Progenitor cell of endocrine pancreas (in vitro differentiated cells): Measurements from ENCODE around the gene PCDHA4. TPM values are rescaled to one million over a fixed set of nuclear protein-coding genes. Genes with fewer than 3 reads are reported as not detected.
A peak's percentile ranks its signal among the peaks of the same experiment; 100 is the strongest.
"Not testable (repeated sequence)": the region's sequence is repeated elsewhere in the genome, so short reads cannot be mapped to it uniquely, and the experiment has no call there.

Source experiments
- DNase-seq: peaks from one replicate; pipeline ENCODE4 v3.0.0; 2021; ENCODE audit warnings: low spot score; ENCODE audit not compliant: unreplicated experiment
- H3K27ac Mint-ChIP-seq: 2 replicates; pipeline ENCODE4 v1.8.0; 2021; ENCODE audit warnings: mild to moderate bottlenecking, moderate library complexity, mixed read lengths
- H3K27me3 Mint-ChIP-seq: 2 replicates; pipeline ENCODE4 v1.8.0; 2021; ENCODE audit warnings: mixed read lengths
- H3K36me3 Mint-ChIP-seq: 2 replicates; pipeline ENCODE4 v1.8.0; 2022; ENCODE audit warnings: mixed read lengths; ENCODE audit not compliant: insufficient read depth
- H3K4me1 Mint-ChIP-seq: 2 replicates; pipeline ENCODE4 v1.8.0; 2021; ENCODE audit warnings: low read depth, mixed read lengths
- H3K4me3 Mint-ChIP-seq: 2 replicates; pipeline ENCODE4 v1.8.0; 2021; ENCODE audit warnings: low read depth, mild to moderate bottlenecking, moderate library complexity, mixed read lengths
- H3K9me3 Mint-ChIP-seq: 2 replicates; pipeline ENCODE4 v1.8.0; 2021; ENCODE audit warnings: low read depth, mixed read lengths
- total RNA-seq: library from RNA; stranded (reverse); gene quantifications from 2 replicates; pipeline ENCODE4 v1.2.1, GENCODE V29; 2021
- TF ChIP-seq, protein P1 (sequence below): fragments of 200-600 bp; sonication (generic); IDR thresholded peaks from one replicate; pipeline ENCODE4 v1.5.0; 2021; ENCODE audit warnings: antibody characterized with exemption, mild to moderate bottlenecking; ENCODE audit not compliant: unreplicated experiment

PCDHA4 gene
- total RNA-seq, 1 donor from 2014 or later: 27.8 TPM

GRCh38 chr5:140785905-140786686, 20.8 kb upstream of the PCDHA4 start, which contains the start of gene PCDHA1:
TSS of gene PCDHA1 (plus strand) at chr5:140786140.
- Mint-ChIP-seq H3K36me3 (peaks cover 4% of the 10 kb centered on the region), H3K4me3 (no peak within 1 kb of the TSS), H3K27ac (no peak within 1 kb of the TSS), H3K4me1 (no peaks in the 10 kb centered on the region), H3K27me3 (no peaks in the 10 kb centered on the region), H3K9me3 (peaks cover 37% of the 10 kb centered on the region)
- DNase-seq: no peak
- TF ChIP-seq, protein P1, sequence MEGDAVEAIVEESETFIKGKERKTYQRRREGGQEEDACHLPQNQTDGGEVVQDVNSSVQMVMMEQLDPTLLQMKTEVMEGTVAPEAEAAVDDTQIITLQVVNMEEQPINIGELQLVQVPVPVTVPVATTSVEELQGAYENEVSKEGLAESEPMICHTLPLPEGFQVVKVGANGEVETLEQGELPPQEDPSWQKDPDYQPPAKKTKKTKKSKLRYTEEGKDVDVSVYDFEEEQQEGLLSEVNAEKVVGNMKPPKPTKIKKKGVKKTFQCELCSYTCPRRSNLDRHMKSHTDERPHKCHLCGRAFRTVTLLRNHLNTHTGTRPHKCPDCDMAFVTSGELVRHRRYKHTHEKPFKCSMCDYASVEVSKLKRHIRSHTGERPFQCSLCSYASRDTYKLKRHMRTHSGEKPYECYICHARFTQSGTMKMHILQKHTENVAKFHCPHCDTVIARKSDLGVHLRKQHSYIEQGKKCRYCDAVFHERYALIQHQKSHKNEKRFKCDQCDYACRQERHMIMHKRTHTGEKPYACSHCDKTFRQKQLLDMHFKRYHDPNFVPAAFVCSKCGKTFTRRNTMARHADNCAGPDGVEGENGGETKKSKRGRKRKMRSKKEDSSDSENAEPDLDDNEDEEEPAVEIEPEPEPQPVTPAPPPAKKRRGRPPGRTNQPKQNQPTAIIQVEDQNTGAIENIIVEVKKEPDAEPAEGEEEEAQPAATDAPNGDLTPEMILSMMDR: no peak

DNA sequence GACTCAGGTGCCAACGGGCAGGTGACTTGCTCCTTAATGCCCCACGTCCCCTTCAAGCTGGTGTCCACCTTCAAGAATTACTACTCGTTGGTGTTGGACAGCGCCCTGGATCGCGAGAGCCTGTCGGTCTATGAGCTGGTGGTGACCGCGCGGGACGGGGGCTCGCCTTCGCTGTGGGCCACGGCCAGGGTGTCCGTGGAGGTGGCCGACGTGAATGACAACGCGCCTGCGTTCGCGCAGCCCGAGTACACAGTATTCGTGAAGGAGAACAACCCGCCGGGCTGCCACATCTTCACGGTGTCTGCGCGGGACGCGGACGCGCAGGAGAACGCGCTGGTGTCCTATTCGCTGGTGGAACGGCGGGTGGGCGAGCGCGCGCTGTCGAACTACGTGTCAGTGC, 19.4 kb upstream of the PCDHA4 start:
- H3K9me3 Mint-ChIP-seq: peaks cover 34% of the 10 kb centered on the region
- not testable (repeated sequence) for H3K4me3 Mint-ChIP-seq

GRCh38 chr5:140787849-140788504, 18.9 kb upstream of the PCDHA4 start:
- not testable (repeated sequence) for DNase-seq, H3K36me3 Mint-ChIP-seq, H3K4me1 Mint-ChIP-seq, H3K27me3 Mint-ChIP-seq, H3K27ac Mint-ChIP-seq, H3K4me3 Mint-ChIP-seq
- H3K9me3 Mint-ChIP-seq: peaks cover 29% of the 10 kb centered on the region

More for the DNA sequence above, 19.4 kb upstream of the PCDHA4 start:
- H3K27me3 Mint-ChIP-seq, H3K27ac Mint-ChIP-seq, H3K4me1 Mint-ChIP-seq, H3K36me3 Mint-ChIP-seq, DNase-seq: not testable (repeated sequence)

DNA sequence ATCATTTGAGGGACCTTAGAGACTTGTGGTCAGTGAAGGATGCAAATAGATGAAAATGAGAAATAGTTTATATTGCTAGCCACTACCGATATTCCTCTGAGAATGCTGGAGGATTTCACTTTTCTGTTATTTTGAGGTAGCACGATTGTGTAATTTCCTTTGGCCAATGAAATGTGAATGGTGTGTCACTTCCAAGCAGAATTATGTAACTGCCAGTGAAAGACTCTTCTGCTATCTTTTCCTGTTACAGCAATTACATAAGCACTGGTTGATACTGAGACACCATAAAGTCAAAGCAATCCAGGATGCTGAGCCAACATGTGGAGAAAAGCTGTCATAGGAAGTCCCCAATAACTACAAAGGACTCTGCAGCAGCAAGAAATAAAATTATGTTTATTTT, 15.8 kb upstream of the PCDHA4 start:
- Mint-ChIP-seq H3K9me3 (peaks cover 21% of the 10 kb centered on the region), H3K36me3 (peaks cover 14% of the 10 kb centered on the region), H3K27ac (no peak overlapping the region), H3K27me3 (no peaks in the 10 kb centered on the region), H3K4me1 (no peaks in the 10 kb centered on the region), H3K4me3 (no peak overlapping the region)
- DNase-seq: no peak
- TF ChIP-seq, protein P1: no peak

DNA sequence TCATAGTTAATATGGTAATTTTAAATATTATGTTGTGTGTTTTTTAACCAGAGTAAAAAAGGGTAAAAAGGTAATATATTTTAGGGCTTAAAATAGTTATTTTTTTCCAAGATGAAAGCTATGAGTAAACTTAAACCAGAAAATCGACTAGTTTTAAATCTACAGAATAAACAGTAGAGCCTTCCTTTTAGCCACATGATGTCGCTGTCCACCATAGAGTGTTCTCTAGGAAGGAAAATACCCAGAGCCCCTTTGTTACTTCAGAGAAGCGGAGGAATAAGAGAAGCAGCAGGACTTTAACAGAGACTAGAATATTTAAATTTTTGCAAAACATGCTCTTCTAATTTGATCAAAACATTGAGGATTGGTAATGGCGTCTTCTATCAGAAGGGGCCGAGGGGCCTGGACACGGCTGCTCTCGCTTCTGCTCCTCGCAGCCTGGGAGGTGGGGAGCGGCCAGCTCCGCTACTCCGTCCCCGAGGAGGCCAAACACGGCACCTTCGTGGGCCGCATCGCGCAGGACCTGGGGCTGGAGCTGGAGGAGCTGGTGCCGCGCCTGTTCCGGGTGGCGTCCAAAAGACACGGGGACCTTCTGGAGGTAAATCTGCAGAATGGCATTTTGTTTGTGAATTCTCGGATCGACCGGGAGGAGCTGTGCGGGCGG, 12.1 kb upstream of the PCDHA4 start, which contains the start of gene PCDHA2:
Gene PCDHA2 (plus strand): TSS at position 258 of the 664 bp plus-strand sequence.
- peaks cover 24% of the 10 kb centered on the region for H3K36me3 Mint-ChIP-seq
- DNase-seq: no peak
- no peaks in the 10 kb centered on the region for H3K4me1 Mint-ChIP-seq
- peak within 1 kb of the TSS; percentile 80 for H3K4me3 Mint-ChIP-seq
- H3K9me3 Mint-ChIP-seq: peaks cover 20% of the 10 kb centered on the region
- TF ChIP-seq, protein P1: peak; percentile 48
- H3K27ac Mint-ChIP-seq: peak within 1 kb of the TSS; percentile 88
- no peaks in the 10 kb centered on the region for H3K27me3 Mint-ChIP-seq

GRCh38 chr5:140795259-140795641, 11.6 kb upstream of the PCDHA4 start:
- Mint-ChIP-seq H3K27ac (peak overlapping the region; percentile 88), H3K36me3 (peaks cover 27% of the 10 kb centered on the region), H3K4me1 (no peaks in the 10 kb centered on the region), H3K27me3 (no peaks in the 10 kb centered on the region), H3K9me3 (peaks cover 24% of the 10 kb centered on the region), H3K4me3 (peak overlapping the region; percentile 80)
- TF ChIP-seq, protein P1: peak; percentile 29
- DNase-seq: no peak

- H3K36me3 Mint-ChIP-seq: peaks cover 35% of the 10 kb centered on the region
- not testable (repeated sequence) for H3K4me1 Mint-ChIP-seq, H3K27ac Mint-ChIP-seq, H3K4me3 Mint-ChIP-seq, DNase-seq, H3K27me3 Mint-ChIP-seq
- peaks cover 28% of the 10 kb centered on the region for H3K9me3 Mint-ChIP-seq
Observed at GRCh38 chr5:140796072-140796717, 10.7 kb upstream of the PCDHA4 start.
